Measurements from ENCODE around the gene USB1.

USB1 gene

GRCh38 chr16:58049232-58050185 is 48.3 kb downstream of the USB1 start:
- DNase-seq: no peak

GRCh38 chr16:58051296-58051695 is 50.1 kb downstream of the USB1 start:
- no peak for DNase-seq

- no peak for DNase-seq
Observed at GRCh38 chr16:58051821-58052603, 50.8 kb downstream of the USB1 start.

GRCh38 chr16:58053682-58054005 is 52.4 kb downstream of the USB1 start:
- no peak for DNase-seq

- DNase-seq: no peak
Observed at GRCh38 chr16:58054289-58054688, 53.1 kb downstream of the USB1 start.

- DNase-seq: no peak
Observed at GRCh38 chr16:58056580-58056979, 55.4 kb downstream of the USB1 start.

GRCh38 chr16:58057121-58057520 is 55.9 kb downstream of the USB1 start:
- DNase-seq: no peak

- DNase-seq: no peak
Observed at GRCh38 chr16:58057784-58058183, 56.6 kb downstream of the USB1 start.

- DNase-seq: no peak
Observed at GRCh38 chr16:58062821-58063220, 61.6 kb downstream of the USB1 start.

- no peak for DNase-seq
Observed at GRCh38 chr16:58063377-58064076, 62.3 kb downstream of the USB1 start.

- DNase-seq: no peak
Observed at GRCh38 chr16:58070585-58070984, 69.4 kb downstream of the USB1 start.

All from NCI-H510A (cell line).